Panc1 (cell line): ENCODE results near the gene ADGRG2.

Experiments used
- CTCF ChIP-seq: fragments of 450-650 bp; IDR thresholded peaks from 2 replicates; pipeline ENCODE4 v1.5.1; 2017; ENCODE audit warnings: mild to moderate bottlenecking
- POLR2AphosphoS5 ChIP-seq: IDR thresholded peaks from 2 replicates; pipeline ENCODE4 v1.6.1; 2012; ENCODE audit warnings: mild to moderate bottlenecking, low read depth, low read length, moderate library complexity
- REST ChIP-seq, 2 experiments: IDR thresholded peaks; 2 replicates each; pipeline ENCODE4 v1.6.1; 2011 to 2012; ENCODE audit warnings: low read depth in 2 of 2, control low read depth in 1 of 2, low read length in 1 of 2, mild to moderate bottlenecking in 1 of 2, moderate library complexity in 1 of 2; ENCODE audit not compliant: insufficient read depth in 1 of 2
- SIN3A ChIP-seq: IDR thresholded peaks from 2 replicates; pipeline ENCODE4 v1.6.1; 2012; ENCODE audit warnings: low read depth, mild to moderate bottlenecking, low read length, moderate library complexity, borderline replicate concordance; ENCODE audit not compliant: insufficient read depth
- TCF7L2 ChIP-seq: IDR thresholded peaks from 2 replicates; pipeline ENCODE4 v1.6.1; 2011; ENCODE audit warnings: mild to moderate bottlenecking, low read depth, low read length, inconsistent platforms

- no peak for TF ChIP-seq CTCF
- TF ChIP-seq POLR2AphosphoS5 = no peak
- TF ChIP-seq TCF7L2 = no peak
- no peak for TF ChIP-seq SIN3A
- no peak for TF ChIP-seq REST (IDR thresholded peaks at IDR 0.05; ENCODE audit: insufficient read depth in 1 of 2, low read depth in 2 of 2, low read length in 1 of 2)
These were observed 25.7 kb downstream of the ADGRG2 start for GRCh38 chrX:19096586-19096985.
